BE2C (cell line): Measurements from ENCODE around the gene SLC22A3.

Experiments used
- DNase-seq: peaks from one replicate; pipeline ENCODE4 v3.0.0-alpha.2; 2020
- H3K27me3 ChIP-seq: fragments of 250-450 bp; sonication (Bioruptor Pico); 2 replicates; pipeline ENCODE4 v1.5.1; 2020; ENCODE audit warnings: mild to moderate bottlenecking
- H3K36me3 ChIP-seq: fragments of 250-450 bp; sonication (Bioruptor Pico); 2 replicates; pipeline ENCODE4 v1.5.1; 2020; ENCODE audit warnings: mild to moderate bottlenecking
- H3K4me1 ChIP-seq: fragments of 250-450 bp; sonication (Bioruptor Pico); 2 replicates; pipeline ENCODE4 v1.5.1; 2020
- H3K4me3 ChIP-seq: 2 replicates; pipeline ENCODE4 v1.5.1; 2011; ENCODE audit warnings: low read depth, low read length
- H3K9me3 ChIP-seq: fragments of 250-450 bp; sonication (Bioruptor Pico); 2 replicates; pipeline ENCODE4 v1.5.1; 2020
- TF ChIP-seq, protein P1 (sequence below): IDR thresholded peaks from 2 replicates; pipeline ENCODE4 v1.5.1; 2012; ENCODE audit warnings: mild to moderate bottlenecking, low read depth, low read length

SLC22A3 gene

GRCh38 chr6:160331753-160332152 is 16.4 kb upstream of the SLC22A3 start:
- Histone ChIP-seq H3K9me3 (no peaks in the 10 kb centered on the region), H3K4me3 (no peak overlapping the region), H3K27me3 (peaks cover 6% of the 10 kb centered on the region; the same call in 1 of the 2 replicates), H3K36me3 (no peaks in the 10 kb centered on the region), H3K4me1 (no peaks in the 10 kb centered on the region)
- DNase-seq = no peak
- TF ChIP-seq, protein P1, sequence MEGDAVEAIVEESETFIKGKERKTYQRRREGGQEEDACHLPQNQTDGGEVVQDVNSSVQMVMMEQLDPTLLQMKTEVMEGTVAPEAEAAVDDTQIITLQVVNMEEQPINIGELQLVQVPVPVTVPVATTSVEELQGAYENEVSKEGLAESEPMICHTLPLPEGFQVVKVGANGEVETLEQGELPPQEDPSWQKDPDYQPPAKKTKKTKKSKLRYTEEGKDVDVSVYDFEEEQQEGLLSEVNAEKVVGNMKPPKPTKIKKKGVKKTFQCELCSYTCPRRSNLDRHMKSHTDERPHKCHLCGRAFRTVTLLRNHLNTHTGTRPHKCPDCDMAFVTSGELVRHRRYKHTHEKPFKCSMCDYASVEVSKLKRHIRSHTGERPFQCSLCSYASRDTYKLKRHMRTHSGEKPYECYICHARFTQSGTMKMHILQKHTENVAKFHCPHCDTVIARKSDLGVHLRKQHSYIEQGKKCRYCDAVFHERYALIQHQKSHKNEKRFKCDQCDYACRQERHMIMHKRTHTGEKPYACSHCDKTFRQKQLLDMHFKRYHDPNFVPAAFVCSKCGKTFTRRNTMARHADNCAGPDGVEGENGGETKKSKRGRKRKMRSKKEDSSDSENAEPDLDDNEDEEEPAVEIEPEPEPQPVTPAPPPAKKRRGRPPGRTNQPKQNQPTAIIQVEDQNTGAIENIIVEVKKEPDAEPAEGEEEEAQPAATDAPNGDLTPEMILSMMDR = no peak

- no peak for DNase-seq
- no peak overlapping the region for H3K4me3 ChIP-seq
- H3K9me3 ChIP-seq = no peaks in the 10 kb centered on the region
- peaks cover 6% of the 10 kb centered on the region; the same call in 1 of the 2 replicates for H3K27me3 ChIP-seq
- H3K36me3 ChIP-seq = no peaks in the 10 kb centered on the region
- H3K4me1 ChIP-seq = no peaks in the 10 kb centered on the region
- TF ChIP-seq, protein P1 = no peak
Measured at GRCh38 chr6:160333101-160333500, 15.1 kb upstream of the SLC22A3 start.

DNA sequence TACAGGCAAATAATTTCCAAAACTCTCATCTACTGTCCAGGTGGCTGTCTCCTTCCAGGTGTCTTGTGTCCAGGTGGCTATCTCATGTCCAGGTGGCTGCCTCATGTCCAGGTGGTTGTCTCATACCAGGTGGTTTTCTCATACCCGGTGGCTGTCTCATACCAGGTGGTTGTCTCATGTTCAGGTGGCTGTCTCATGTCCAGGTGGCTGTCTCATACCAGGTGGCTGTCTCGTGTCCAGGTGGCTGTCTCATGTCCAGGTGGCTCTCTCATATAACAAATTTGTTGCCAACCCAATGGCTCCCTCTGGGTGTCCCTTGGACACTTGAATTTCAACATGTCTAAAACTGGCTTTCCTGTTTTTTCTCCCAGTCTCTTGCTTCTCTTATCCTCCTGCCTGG is 14.3 kb upstream of the SLC22A3 start:
- no peaks in the 10 kb centered on the region for H3K36me3 ChIP-seq
- H3K4me1 ChIP-seq = no peaks in the 10 kb centered on the region
- no peak for DNase-seq

GRCh38 chr6:160336200-160336599 is 12.0 kb upstream of the SLC22A3 start:
- no peak for DNase-seq
- H3K27me3 ChIP-seq = 0 out of 2 replicates have a peak, but pooled peaks cover under 1% of the 10 kb centered on the region

More for the DNA sequence above, 14.3 kb upstream of the SLC22A3 start:
- H3K4me3 ChIP-seq = no peak overlapping the region
- peaks cover 6% of the 10 kb centered on the region; the same call in 1 of the 2 replicates for H3K27me3 ChIP-seq
- H3K9me3 ChIP-seq = no peaks in the 10 kb centered on the region
- TF ChIP-seq, protein P1 = no peak

DNA sequence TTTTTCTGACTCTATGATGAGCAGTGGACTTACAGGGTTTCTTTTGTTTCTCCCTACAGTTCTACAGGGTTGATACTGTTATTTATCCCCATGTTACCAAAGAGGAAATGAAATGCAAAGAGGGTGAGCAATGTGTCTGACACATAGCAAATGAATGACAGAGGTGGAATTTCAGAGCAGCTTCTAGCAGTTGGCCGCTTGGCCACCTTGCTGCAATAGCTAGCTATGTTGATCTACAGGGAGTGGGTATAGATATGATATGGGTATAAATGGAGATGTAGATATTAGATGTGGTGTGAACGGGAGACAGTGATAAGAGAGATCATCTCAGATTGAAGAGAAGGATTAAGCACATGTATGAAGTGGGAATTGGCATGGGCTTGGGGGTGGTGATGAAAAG is 10.9 kb upstream of the SLC22A3 start:
- TF ChIP-seq, protein P1 = no peak
- no peaks in the 10 kb centered on the region for H3K4me1 ChIP-seq
- no peak for DNase-seq
- no peak overlapping the region for H3K4me3 ChIP-seq
- H3K36me3 ChIP-seq = no peaks in the 10 kb centered on the region
- H3K9me3 ChIP-seq = no peaks in the 10 kb centered on the region
- H3K27me3 ChIP-seq = no peaks in the 10 kb centered on the region

More at GRCh38 chr6:160336200-160336599, 12.0 kb upstream of the SLC22A3 start:
- H3K4me3 ChIP-seq = no peak overlapping the region
- H3K9me3 ChIP-seq = no peaks in the 10 kb centered on the region
- no peaks in the 10 kb centered on the region for H3K36me3 ChIP-seq
- TF ChIP-seq, protein P1 = no peak
- no peaks in the 10 kb centered on the region for H3K4me1 ChIP-seq

DNA sequence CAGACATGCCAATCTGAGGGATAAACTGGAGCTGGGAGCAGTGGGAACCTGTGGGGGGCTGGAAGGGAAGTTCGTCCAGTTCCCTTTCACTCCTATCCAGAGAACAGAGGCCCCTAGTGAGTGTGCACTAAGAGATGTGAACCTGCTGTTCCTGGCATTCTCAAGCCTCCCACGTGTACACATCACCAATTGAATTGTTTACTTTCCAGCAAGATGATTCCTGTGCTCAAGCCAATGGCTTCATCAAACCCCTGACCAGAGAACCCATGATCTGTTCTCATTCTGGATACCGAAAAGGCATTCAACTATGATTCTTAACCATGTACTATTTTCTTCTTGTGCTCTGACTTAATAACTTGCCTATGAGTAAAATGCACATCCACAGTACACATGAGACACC is 10.2 kb upstream of the SLC22A3 start:
- no peak for DNase-seq
- TF ChIP-seq, protein P1 = no peak
- H3K4me1 ChIP-seq = no peaks in the 10 kb centered on the region

More for the DNA sequence above, 10.2 kb upstream of the SLC22A3 start:
- Histone ChIP-seq H3K27me3 (no peaks in the 10 kb centered on the region), H3K36me3 (no peaks in the 10 kb centered on the region), H3K9me3 (no peaks in the 10 kb centered on the region), H3K4me3 (no peak overlapping the region)
